NB4 (cell line): Measurements from ENCODE around the gene LRRN4CL.
"Not testable (repeated sequence)": the region's sequence is repeated elsewhere in the genome, so short reads cannot be mapped to it uniquely, and the experiment has no call there.

Experiments used
- DNase-seq: peaks from one replicate; pipeline ENCODE4 v3.0.0; 2010; ENCODE audit warnings: low read depth
- H3K4me3 ChIP-seq: one replicate; pipeline ENCODE4 v1.5.1; 2011; ENCODE audit warnings: mild to moderate bottlenecking, low read depth, low read length, moderate library complexity
- CTCF ChIP-seq: IDR thresholded peaks from one replicate; pipeline ENCODE4 v1.5.1; 2012; ENCODE audit warnings: low read depth, low read length
- MAX ChIP-seq: IDR thresholded peaks from 2 replicates; pipeline ENCODE4 v1.6.1; 2011; ENCODE audit warnings: low read depth, low read length
- MYC ChIP-seq: IDR thresholded peaks from 2 replicates; pipeline ENCODE4 v1.6.1; 2011; ENCODE audit warnings: low read depth, low read length
- POLR2A ChIP-seq: IDR thresholded peaks from 2 replicates; pipeline ENCODE4 v1.6.1; 2011; ENCODE audit warnings: mild to moderate bottlenecking; ENCODE audit not compliant: insufficient read length; ENCODE audit errors: extremely low read depth

Gene LRRN4CL

GRCh38 chr11:62689421-62690183, at the start of gene LRRN4CL:
LRRN4CL (minus strand) TSS chr11:62689530; CDS start chr11:62688508, 1,022 bp downstream.
- TF ChIP-seq POLR2A (no peak), CTCF (no peak), MAX (no peak), MYC (no peak)
- DNase-seq, result no peak
- no peak within 1 kb of the TSS for H3K4me3 ChIP-seq

- H3K4me3 ChIP-seq, result no peak overlapping the region
- no peak for TF ChIP-seq CTCF
- no peak for TF ChIP-seq MAX
- no peak for TF ChIP-seq POLR2A
- TF ChIP-seq MYC, result no peak
- no peak for DNase-seq
Measured at GRCh38 chr11:62737196-62737595, 47.9 kb upstream of the LRRN4CL start.

GRCh38 chr11:62732830-62733229, 43.5 kb upstream of the LRRN4CL start:
- no peak for TF ChIP-seq MAX
- TF ChIP-seq POLR2A, result no peak
- TF ChIP-seq CTCF, result no peak
- no peak for TF ChIP-seq MYC
- DNase-seq, result peak; percentile 59
- H3K4me3 ChIP-seq, result no peak overlapping the region

- DNase-seq, result not testable (repeated sequence)
Measured at GRCh38 chr11:62730076-62730475, 40.7 kb upstream of the LRRN4CL start.

GRCh38 chr11:62728171-62728988, 39.0 kb upstream of the LRRN4CL start, which contains the start of gene TTC9C:
TTC9C (plus strand) TSS chr11:62728486; CDS start chr11:62728849, 363 bp downstream.
- TF ChIP-seq MAX (peak; percentile 9; the same call in 1 of the 2 replicates), CTCF (no peak), POLR2A (peak; percentile 54)
- peak within 1 kb of the TSS; percentile 98 for H3K4me3 ChIP-seq
- DNase-seq, result peak; percentile 94

More at GRCh38 chr11:62730076-62730475, 40.7 kb upstream of the LRRN4CL start:
- H3K4me3 ChIP-seq, result peak overlapping the region; percentile 98

- DNase-seq, result peak; percentile 98
- no peak for TF ChIP-seq POLR2A
- no peak for TF ChIP-seq CTCF
- no peak for TF ChIP-seq MYC
- TF ChIP-seq MAX, result no peak
- H3K4me3 ChIP-seq, result peak overlapping the region; percentile 98
Measured at GRCh38 chr11:62727872-62728170, 38.5 kb upstream of the LRRN4CL start.
